GM23248 (cell line): ENCODE results near the gene GLIPR1L2.

ENCODE experiments used
- EZH2 ChIP-seq: fragments of 200-600 bp; sonication (generic); IDR thresholded peaks from 2 replicates; pipeline ENCODE4 v1.6.1; 2018; ENCODE audit warnings: antibody characterized with exemption, mild to moderate bottlenecking; ENCODE audit not compliant: insufficient read depth, poor library complexity, severe bottlenecking
- EZH2phosphoT487 ChIP-seq: fragments of 200-600 bp; sonication (generic); IDR thresholded peaks from 2 replicates; pipeline ENCODE4 v1.6.1; 2018; ENCODE audit warnings: antibody characterized with exemption, moderate library complexity, mild to moderate bottlenecking, low read depth; ENCODE audit not compliant: insufficient read depth

- no peak for TF ChIP-seq EZH2
- no peak for TF ChIP-seq EZH2phosphoT487
These were observed 36.6 kb downstream of the GLIPR1L2 start for GRCh38 chr12:75427491-75427890.
